GM21825 (cell line): Measurements from ENCODE around the gene AOC1.
A peak's percentile ranks its signal among the peaks of the same experiment; 100 is the strongest.
"Not testable (repeated sequence)": the region's sequence is repeated elsewhere in the genome, so short reads cannot be mapped to it uniquely, and the experiment has no call there.

Source experiments
- ATAC-seq: cut with Tn5 transposase; IDR thresholded peaks from one replicate; pipeline ENCODE4 v1.9.1; 2021; ENCODE audit warnings: mild to moderate bottlenecking, moderate library complexity; ENCODE audit not compliant: unreplicated experiment

Gene AOC1

GRCh38 chr7:150891740-150892139 is 39.4 kb downstream of the AOC1 start:
- ATAC-seq, result no peak

GRCh38 chr7:150895809-150896208 is 43.5 kb downstream of the AOC1 start:
- ATAC-seq, result no peak

- no peak for ATAC-seq
These were observed 44.4 kb downstream of the AOC1 start for GRCh38 chr7:150896562-150897209.

- ATAC-seq, result peak; percentile 66
These were observed 45.5 kb downstream of the AOC1 start for GRCh38 chr7:150897502-150898474.

GRCh38 chr7:150898475-150899011 is 46.2 kb downstream of the AOC1 start:
- ATAC-seq, result peak; percentile 61

DNA sequence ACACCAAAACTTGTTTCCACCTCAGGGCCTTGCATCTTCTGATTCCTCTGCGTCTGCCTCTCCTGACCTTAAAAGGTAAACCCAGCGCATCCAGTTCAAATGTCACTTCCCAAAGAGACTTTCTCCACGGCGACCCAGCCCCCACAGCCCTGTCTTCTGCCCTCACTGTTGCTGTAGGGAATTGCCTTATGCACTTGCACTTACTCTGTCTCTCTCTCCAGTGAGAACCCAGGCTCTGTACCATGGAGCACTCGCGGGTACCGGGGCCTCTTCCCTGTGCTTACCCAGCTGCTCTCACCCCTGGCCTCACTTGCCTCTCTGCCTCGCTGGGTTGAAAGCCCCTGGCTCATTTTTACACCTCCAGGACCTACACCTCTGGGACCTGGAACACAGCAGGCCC is 48.4 kb downstream of the AOC1 start:
- ATAC-seq, result no peak

DNA sequence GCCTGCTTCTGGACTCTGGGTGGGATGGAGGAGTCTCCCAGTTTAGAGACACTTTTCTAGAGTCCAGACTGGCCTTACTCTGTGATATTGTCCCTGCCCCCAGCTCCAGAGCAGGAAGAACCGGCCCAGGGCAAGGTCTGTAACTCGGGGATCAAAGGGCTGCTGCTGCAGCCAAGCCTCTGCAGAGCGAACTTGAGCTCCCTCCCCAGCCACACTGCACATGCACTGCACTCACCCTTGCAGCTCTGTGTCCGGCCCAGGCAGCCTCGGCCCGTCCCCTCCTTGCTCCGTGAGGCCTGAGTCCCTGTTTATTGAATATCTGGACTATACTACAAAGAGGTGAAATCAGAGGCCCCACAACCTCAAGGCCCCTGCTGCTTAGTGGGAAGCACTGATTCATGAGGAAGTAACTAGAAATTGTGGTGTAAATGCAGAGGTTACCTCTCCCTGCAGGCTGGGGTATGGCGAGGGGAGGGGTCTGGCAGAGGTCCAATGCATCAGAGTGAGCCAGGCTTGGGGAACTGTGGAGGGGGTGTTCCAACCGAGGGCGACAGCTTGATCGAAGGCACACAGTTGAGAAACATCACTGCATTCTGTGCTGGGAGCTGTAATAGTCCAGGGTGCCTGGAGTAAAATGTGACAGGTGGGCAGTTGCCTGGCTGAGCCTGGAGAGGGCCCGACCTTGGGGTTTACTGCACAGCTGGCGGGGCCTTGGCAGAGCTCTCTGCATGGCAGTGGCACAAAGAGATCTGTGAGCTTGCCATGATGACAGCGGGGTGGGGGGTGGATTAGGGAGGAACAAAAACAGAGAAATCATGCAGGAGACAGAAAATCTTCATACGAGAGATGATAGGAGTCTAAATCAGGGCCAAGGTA is 49.1 kb downstream of the AOC1 start:
- ATAC-seq, result no peak

DNA sequence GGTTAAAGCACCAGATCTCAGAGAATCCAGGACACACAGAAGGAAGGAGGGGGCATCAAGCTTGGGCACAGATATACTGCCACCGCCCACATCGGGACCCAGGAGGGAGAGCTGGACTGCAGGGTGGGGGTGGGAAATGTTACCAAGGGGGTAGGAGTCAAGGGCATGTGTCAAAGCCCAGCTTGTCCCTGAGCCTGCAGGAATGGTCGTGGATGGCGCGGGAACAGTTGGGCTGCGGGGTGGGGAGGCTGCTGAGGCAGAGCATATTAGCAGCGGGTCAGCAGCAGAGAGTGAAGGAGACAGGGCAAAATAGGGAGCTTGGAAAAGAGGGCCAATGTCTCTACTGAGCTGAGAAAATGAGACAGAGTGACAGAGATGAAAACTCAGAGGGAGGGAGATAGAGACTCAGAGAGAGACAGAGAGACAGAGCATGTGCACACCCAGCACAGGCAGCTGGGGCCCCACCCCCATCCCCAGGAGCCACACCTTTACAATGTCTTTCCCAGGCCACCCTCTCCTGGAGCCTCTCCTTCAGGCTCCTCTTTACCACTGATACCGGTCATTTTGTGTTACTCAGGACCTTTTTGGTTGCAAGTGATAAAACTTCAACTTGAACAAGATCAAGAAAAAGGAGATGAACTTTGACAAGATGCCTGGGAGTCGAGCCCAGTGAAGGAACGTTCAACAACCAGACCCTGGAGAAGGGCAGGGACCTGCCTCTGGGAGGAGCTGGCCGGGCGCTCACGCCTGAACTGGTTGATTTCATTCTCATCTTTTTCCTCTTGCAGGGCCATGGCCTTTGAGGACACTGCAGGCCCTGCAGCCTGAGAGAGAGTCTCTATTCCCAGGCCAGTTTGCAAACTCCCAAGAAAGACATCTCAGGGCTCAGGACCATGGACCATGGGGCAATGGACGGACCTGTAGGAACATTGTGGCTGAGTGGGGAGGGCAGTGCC is 50.0 kb downstream of the AOC1 start:
- ATAC-seq, result no peak

DNA sequence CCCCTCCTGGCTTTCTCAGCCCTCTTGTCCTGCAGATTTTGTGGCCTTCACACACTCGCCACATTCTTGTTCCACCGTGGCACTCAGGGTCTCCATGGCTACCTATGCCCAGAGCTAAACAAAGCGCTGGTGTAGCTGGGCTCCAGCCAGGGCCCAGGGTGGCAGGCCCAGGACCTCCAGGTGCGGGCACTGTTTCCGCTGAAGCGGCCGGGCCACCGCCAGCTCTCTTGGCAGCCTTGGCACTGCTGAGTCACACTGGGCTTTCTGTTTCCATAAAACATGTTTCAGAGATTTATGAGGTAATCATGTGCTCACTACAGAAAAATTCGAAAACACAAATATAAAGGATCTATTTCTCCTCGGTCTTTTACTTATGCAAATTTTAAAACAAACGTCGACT is 51.3 kb downstream of the AOC1 start:
- ATAC-seq, result no peak

DNA sequence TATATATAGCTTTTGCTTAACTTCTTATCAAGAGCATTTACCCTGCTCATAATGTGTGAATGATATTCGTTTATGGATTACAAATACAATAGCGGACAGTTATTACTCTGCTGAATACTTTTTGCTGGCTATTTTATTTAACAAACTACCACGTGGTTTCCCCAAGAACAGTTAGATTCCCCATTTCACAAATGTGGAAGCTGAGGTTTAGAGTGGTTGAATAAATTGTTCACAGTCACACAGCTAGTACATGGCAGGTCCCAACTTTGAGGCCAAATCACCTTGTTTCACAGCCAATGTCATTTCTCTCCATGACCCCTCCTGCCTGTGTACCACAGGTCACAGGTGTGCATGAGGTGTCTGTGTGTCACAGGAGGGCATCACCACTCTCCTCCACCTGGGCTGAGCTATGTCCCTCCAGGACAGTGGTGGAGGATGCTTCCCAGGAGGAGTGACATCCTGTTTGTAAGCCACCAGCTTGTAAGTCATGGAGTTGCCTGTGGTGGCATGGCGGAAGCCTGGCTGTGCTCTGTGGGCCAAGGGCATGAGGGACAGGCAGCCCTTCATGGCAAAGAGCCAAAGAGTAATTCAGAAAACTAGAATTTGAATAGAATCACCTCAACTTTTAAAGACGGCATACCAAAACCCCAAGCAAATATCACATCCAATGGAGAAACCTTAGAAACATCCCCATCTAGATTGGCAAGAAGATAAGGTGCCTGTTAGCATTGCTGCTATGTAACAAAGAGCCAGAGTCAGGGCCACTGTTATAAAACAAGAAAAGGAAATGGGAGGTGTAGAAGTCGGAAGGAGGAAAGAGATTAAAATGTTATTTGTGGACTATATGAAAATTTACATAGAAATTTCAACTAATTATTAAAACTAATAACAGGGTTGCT is 51.9 kb downstream of the AOC1 start:
- no peak for ATAC-seq

DNA sequence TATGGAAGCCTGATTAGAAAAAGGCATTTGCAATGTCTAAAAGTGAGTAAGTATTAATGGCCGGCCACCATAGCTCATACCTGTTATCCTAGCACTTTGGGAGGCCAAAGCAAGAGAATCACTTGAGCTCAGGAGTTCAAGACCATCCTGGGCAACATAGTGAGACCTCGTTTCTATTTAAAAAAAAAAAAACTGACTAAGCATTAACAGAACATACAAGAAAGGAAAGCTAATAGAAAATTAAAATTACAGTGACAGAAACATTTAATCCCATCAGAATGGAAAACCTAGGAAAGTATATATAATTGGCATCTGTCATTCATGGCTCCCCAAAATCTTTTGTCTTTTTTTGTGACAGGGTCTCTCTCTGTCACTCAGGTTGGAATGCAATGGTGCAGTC is 55.9 kb downstream of the AOC1 start:
- no peak for ATAC-seq

DNA sequence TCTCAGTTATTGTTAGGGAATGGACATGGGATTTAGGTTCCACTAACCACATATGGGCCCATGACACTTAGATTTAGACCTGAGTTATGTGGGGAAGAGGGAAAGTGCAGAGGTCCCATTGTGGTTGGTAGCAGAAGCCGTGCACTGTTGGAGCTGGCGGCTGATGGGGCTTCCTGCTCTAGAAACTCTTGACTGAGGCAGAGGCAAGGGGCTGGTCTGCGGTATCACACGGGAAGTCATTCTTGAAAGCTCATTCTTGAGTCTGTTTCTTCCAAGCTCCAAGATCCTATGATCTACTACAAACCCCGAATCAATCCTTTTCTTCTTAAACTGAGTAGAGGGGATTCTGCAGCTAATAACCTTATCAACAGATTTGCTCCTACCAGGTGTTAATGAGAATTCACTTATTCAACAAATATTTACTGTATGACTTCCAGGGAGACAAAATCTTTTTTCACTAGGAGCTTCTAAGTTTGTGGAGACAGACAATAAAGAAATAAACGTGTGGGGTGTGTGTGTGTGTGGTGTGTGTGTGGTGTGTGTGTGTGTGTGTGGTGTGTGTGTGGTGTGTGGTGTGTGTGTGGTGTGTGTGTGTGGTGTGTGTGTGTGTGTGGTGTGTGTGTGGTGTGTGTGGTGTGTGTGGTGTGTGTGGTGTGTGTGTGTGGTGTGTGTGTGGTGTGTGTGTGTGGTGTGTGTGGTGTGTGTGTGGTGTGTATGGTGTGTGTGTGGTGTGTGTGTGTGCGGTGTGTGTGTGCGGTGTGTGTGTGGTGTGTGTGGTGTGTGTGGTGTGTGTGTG is 57.1 kb downstream of the AOC1 start:
- ATAC-seq, result no peak

- not testable (repeated sequence) for ATAC-seq
These were observed 58.1 kb downstream of the AOC1 start for GRCh38 chr7:150910305-150910995.

DNA sequence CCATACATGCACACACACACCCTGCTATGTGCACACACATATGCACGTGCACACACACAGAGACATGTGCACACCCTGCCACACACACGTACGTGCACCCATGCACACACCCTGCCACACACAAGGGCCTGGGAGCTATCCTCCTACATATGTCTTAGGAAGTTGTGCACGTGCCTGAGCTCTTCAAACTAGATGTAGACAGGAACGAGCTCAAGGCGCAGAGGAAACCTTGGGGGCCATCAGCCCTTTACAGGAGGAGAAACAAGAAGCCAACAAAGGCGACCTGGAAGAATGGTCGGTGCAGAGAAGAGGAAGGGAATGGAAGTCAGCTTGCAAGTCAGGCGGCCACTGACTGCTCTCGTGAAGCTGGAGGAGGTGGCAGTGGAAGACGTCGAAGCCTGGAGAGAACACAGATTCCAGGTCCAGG is 58.7 kb downstream of the AOC1 start:
- no peak for ATAC-seq
